ENCODE results near the gene GAL3ST2. TPM values are rescaled to one million over a fixed set of nuclear protein-coding genes. Genes with fewer than 3 reads are reported as not detected.

The GAL3ST2 gene
- polyA plus RNA-seq, 1 of the 3 experiments (the other 2 are of a cell fraction), result 0.15 TPM

DNA sequence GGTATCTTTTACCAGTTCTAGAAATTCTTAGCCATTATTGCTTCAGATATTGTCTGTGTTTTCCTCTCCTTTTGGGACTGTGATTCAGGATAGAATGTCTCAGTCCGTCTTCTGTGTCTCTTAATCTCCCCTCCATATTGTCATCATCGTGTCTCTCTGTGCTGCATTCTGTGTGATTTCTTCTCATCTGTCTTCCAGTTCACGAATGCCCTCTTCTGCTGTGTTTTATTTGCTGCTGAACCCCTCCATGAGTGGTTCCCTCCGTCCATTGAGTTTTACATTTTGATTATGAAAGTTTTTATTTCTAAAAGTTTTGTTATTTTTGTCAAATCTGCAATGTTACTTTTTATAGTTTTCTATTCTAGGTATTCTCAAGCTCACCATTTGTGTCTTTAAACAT is 30.5 kb upstream of the GAL3ST2 start:
- WGBS (ENCODE audit: low lambda C conversion rate), result 94% methylated on average over 4 of the region's 4 CpGs

More for the DNA sequence above, 30.5 kb upstream of the GAL3ST2 start:
- Histone ChIP-seq H3K36me3 (replicated peaks in 1 of 2; ENCODE audit: control insufficient read depth in 1 of 2, insufficient read depth in 2 of 2, low read length in 1 of 2) (peaks cover 28 to 36% of the 10 kb centered on the region in 2 experiments), H3K9ac (no peak overlapping the region), H3K4me3 (ENCODE audit: low read depth in 2 of 2, low read length in 1 of 2) (no peak overlapping the region), H3K4me2 (no peak overlapping the region), H3K9me3 (no peaks in the 10 kb centered on the region), H3K4me1 (ENCODE audit: control insufficient read depth in 1 of 2, insufficient read depth in 2 of 2, low read depth in 1 of 2, low read length in 1 of 2) (no peaks in the 10 kb centered on the region; a peak in 1 of 4 replicates), H3K79me2 (ENCODE audit: insufficient read depth) (peaks cover under 1% of the 10 kb centered on the region; the same call in 1 of the 2 replicates), H3K27ac (ENCODE audit: low read depth in 2 of 2, low read length in 1 of 2) (no peak overlapping the region), H4K20me1 (ENCODE audit: insufficient read depth) (peaks cover 13% of the 10 kb centered on the region), H3K9me2 (no peaks in the 10 kb centered on the region), H3F3A (replicated peaks; ENCODE audit: insufficient read depth) (no peaks in the 10 kb centered on the region), H2AFZ (ENCODE audit: low read depth) (no peak overlapping the region), H3K27me3 (ENCODE audit: insufficient read depth) (no peaks in the 10 kb centered on the region)
- DNase-seq, result no peak
- TF ChIP-seq RFX5 (IDR thresholded peaks at IDR 0.05; ENCODE audit: low read length), result no peak
- TF ChIP-seq, protein P1, sequence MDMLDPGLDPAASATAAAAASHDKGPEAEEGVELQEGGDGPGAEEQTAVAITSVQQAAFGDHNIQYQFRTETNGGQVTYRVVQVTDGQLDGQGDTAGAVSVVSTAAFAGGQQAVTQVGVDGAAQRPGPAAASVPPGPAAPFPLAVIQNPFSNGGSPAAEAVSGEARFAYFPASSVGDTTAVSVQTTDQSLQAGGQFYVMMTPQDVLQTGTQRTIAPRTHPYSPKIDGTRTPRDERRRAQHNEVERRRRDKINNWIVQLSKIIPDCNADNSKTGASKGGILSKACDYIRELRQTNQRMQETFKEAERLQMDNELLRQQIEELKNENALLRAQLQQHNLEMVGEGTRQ (IDR thresholded peaks at IDR 0.05; ENCODE audit: borderline replicate concordance, low read depth, low read length), result no peak
- TF ChIP-seq YY1 (IDR thresholded peaks at IDR 0.05; ENCODE audit: low read depth), result no peak
- TF ChIP-seq MEF2A (IDR thresholded peaks at IDR 0.05; ENCODE audit: borderline replicate concordance, low read depth), result no peak
- no peak for TF ChIP-seq RCOR1 (IDR thresholded peaks at IDR 0.05; ENCODE audit: low read length)
- TF ChIP-seq ZBTB33 (IDR thresholded peaks at IDR 0.05; ENCODE audit: borderline replicate concordance, low read depth), result no peak
- no peak for TF ChIP-seq FOXJ3 (CRISPR knock-in tag; IDR thresholded peaks at IDR 0.05)
- no peak for TF ChIP-seq JUND (IDR thresholded peaks at IDR 0.05)
- no peak for TF ChIP-seq FOSL2 (IDR thresholded peaks at IDR 0.05; ENCODE audit: borderline replicate concordance, low read depth)
- no peak for TF ChIP-seq TAF1 (IDR thresholded peaks at IDR 0.05; ENCODE audit: borderline replicate concordance, low read depth, low read length)
- TF ChIP-seq EZH2phosphoT487 (IDR thresholded peaks at IDR 0.05; ENCODE audit: borderline replicate concordance, low read depth), result no peak
- TF ChIP-seq NRF1 (IDR thresholded peaks at IDR 0.05; ENCODE audit: low read depth, low read length), result no peak
- TF ChIP-seq TCF12 (IDR thresholded peaks at IDR 0.05), result no peak
- TF ChIP-seq, protein P2, sequence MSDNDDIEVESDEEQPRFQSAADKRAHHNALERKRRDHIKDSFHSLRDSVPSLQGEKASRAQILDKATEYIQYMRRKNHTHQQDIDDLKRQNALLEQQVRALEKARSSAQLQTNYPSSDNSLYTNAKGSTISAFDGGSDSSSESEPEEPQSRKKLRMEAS (IDR thresholded peaks at IDR 0.05; ENCODE audit: low read depth), result no peak
- TF ChIP-seq RXRA (IDR thresholded peaks at IDR 0.05; ENCODE audit: borderline replicate concordance, low read depth), result no peak
- TF ChIP-seq SIN3A (IDR thresholded peaks at IDR 0.05; ENCODE audit: borderline replicate concordance, low read depth, low read length), result no peak
- no peak for TF ChIP-seq RAD21 (IDR thresholded peaks at IDR 0.05; ENCODE audit: low read length)
- no peak for TF ChIP-seq REST (IDR thresholded peaks at IDR 0.05; ENCODE audit: low read depth, low read length)
- TF ChIP-seq CTCF (IDR thresholded peaks at IDR 0.05), result no peak
- ChIA-PET CTCF (interaction anchor here (0.6 kb wide), 1 partner anchor 52 kb away, joined by 6 read pairs; no protein-coding TSS in a partner anchor), POLR2A (no interaction called here)
